RPMI7951 (cell line): ENCODE measurements around the gene SDC3. TPM values are rescaled to one million over a fixed set of nuclear protein-coding genes. Genes with fewer than 3 reads are reported as not detected.

Source experiments
- DNase-seq: peaks from one replicate; pipeline ENCODE4 v3.0.0-alpha.2; 2012; ENCODE audit warnings: low read depth
- total RNA-seq: library from RNA; depleted of rRNA; stranded (reverse); fragments of >200 nt; shearing (Covaris generic); gene quantifications from 2 replicates; pipeline ENCODE4 v1.2.3, GENCODE V29; 2014

Gene SDC3
- total RNA-seq, 1 experiment from 2014 or later: 27.3 TPM

- DNase-seq: no peak
These were observed 3.6 kb downstream of the SDC3 start for GRCh38 chr1:30904962-30905335.

- DNase-seq: no peak
These were observed 4.2 kb downstream of the SDC3 start for GRCh38 chr1:30904191-30904961.

GRCh38 chr1:30903343-30904034 is 5.1 kb downstream of the SDC3 start:
- DNase-seq: no peak

DNA sequence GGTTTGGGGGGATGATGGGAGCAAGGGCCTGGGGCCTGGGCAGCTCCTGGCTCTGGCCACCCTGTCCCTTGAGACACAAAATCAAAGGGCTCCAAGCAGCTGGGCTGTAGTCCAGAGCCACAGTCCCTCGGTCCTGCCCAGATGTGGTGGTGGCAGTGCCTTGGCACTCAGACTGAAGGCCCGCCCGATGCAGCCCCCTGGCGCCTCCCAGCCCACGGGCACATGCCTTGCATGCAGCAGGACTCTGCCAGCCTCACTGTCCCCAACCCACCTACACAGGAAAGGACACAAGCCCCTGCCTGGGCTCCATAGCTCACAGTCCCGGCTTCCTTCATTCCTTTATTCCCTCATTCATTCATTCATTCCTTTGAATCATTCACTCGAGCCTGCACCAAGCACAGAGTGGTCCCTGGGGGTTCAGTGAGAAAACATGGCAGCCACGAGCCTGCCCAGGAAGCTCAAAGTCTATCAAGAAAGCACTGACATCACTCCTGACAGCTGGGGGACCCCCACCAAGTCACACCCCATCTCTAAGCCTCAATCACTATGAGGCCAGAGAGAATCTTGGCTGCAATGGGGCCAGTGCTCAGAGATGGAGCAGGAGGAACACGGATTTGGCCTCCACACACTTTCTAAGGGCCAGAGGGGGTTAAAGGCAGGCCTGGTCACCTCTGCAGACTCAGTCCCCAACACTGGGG is 5.8 kb downstream of the SDC3 start:
- no peak for DNase-seq

GRCh38 chr1:30901798-30902581 is 6.6 kb downstream of the SDC3 start:
- DNase-seq: no peak

DNA sequence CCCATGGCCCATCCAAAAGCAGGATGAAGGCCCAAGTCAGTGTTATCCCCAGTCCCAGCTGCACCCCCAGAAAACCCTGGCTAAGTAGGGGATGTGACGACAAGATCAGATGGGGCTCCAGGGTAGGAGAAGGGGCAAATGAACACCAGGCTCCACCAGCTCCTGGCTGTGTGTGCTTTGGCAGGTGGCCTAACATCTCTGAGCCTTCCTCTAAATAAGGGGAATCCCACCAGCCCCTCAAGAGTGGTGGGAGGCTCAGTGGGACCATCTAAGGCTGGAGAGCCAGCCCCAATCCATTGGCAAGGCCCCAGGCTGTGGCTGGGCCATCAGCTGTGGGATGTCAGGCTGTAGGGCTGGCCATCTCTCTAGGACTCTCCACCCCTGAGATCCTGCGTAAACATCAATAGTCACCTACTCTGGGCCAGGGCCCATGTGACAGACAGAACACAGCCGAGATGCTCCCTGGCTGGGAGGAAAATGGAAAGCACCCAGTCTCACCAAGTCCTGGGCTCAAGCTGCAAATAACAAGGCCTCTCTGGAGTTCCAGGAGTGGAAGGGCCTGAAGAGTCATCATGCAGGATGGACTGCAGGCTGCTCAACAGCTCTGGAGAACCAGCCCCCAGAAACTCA is 7.5 kb downstream of the SDC3 start:
- no peak for DNase-seq

- DNase-seq: no peak
These were observed 8.1 kb downstream of the SDC3 start for GRCh38 chr1:30900486-30900885.

- no peak for DNase-seq
These were observed 8.8 kb downstream of the SDC3 start for GRCh38 chr1:30899577-30900389.

- no peak for DNase-seq
These were observed 10.3 kb downstream of the SDC3 start for GRCh38 chr1:30898031-30898815.

- no peak for DNase-seq
These were observed 11.7 kb downstream of the SDC3 start for GRCh38 chr1:30896905-30897304.

DNA sequence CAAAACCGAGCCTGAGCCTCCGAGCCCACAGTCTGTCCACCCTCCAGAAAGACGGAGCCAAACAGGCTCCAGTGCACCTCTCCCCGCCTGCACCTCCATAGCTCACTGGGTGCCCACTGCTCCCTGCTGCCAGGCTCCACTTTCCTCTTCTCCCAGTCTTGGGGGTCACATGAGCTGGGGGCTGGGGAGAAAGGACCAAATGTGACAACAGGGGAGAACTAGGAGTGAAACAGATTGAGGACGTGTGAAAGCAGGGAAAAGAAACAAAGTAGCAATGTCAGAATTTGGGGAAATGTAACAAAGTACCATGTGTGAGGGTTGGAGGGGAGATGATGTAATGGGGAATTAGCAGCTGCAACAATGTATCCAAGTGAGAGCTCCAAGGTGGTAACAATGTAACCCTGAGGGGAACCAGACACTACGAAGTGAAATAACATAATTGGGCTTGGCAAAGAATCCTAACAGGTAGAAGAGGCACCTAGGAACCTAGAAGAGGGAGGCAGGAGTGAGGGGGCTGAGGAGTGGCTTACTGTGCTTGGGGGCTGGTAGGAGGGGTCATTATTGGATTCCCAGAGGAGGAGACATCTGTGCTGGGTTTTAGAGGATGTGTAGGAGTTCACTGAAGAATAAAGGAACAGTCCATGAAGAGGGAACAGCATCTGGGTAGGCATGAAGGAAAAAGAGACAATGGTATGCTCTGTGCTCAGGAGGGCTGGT is 12.5 kb downstream of the SDC3 start:
- DNase-seq: no peak

- DNase-seq: no peak
These were observed 13.1 kb downstream of the SDC3 start for GRCh38 chr1:30895382-30895943.

DNA sequence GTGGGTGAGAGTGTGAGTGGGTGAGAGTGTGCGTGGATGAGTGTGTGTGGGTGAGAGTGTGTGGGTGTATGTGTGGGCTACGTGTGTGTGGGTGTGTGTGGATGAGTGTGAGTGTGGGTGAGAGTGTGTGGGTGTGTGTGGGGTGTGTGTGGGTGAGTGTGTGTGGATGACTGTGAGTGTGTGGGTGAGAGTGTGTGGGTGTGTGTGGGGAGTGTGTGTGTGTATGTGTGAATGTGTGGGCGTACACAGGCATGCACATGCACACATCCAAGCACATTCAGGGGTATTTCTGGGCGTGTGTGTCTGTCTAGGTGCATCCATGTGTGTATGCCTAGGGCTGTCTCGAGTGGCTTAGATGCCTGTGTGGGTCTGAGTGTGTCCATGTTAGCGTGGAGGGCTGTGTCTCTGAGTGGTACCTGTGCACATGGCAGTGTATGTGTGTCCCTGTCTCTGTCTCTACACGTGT is 14.0 kb downstream of the SDC3 start:
- DNase-seq: no peak

GRCh38 chr1:30893776-30894507 is 14.6 kb downstream of the SDC3 start:
- DNase-seq: no peak

DNA sequence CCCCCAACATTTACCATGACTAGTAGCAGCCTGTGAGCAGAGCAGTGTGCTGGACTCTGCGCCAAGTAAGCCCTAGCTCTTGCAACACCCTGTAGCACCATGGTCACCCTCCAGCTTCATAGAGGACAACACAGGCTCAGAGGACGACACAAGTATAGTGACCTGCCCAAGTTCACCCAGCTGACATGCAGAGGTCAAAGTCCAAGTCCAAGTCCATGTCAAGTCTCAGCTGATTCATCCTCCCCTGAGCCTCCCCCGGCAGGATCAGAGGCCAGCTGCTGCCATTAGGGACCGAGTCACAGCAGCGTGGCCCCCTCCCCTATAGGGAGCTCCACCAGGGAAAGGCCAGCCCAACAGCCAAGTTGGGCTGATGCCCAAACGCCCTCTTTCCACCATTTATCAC is 15.9 kb downstream of the SDC3 start:
- no peak for DNase-seq

GRCh38 chr1:30891227-30891552 is 17.4 kb downstream of the SDC3 start:
- no peak for DNase-seq

DNA sequence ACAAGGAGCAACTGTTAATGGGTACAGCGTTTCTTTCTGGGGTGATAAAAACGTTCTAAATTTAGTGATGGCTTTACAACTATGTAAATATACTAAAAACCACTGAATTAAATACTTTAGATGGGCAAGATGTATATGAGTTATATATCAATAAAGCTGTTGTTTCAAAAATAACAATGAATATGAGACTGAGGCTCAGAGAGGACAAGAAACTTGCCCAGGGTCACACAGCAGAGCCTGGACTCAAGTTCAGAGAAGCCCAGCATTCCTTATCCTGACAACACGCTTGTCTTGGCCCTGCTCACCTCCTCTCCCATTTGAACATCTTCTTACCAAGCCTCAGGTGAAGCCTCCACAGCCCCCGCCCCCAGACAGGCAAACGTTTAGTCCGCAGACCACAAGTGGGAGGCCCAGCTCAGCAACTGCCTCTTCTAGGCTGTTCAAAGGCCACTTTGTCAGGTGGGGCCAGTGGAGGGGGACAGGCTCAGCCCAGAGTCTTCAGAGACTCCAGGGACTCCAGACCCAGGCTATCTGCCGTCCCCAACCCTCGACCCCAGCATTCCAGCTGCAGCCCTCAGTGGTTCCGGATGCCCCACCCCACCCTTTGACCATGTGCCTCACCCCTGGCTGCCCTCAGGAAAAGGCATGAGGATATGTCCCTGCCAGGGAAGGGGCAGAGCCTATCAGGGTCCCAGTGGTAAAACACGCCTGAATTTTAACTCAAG is 17.9 kb downstream of the SDC3 start:
- DNase-seq: no peak

DNA sequence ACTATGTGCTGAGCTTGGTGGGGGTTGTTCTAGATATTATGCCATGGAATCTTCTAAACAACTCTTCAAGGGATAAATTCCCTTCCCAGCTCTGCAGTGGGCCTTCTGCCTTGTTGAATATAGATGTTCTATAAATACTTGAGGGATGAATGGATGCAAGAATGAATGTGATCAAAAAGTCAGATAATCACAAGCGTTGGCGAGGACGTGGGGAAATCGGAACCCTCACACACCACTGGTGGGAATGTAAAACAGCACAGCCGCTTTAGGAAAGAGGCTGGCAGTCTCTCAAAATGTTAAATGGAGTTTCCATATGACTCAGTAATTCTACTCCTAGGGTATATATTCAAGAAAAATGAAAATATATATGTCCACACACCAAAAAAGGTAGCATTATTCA is 19.0 kb downstream of the SDC3 start:
- no peak for DNase-seq
